ENCODE data around the gene PRR19. TPM values are rescaled to one million over a fixed set of nuclear protein-coding genes. Genes with fewer than 3 reads are reported as not detected.

The PRR19 gene
- total RNA-seq, 1 donor from 2014 or later, result not detected

DNA sequence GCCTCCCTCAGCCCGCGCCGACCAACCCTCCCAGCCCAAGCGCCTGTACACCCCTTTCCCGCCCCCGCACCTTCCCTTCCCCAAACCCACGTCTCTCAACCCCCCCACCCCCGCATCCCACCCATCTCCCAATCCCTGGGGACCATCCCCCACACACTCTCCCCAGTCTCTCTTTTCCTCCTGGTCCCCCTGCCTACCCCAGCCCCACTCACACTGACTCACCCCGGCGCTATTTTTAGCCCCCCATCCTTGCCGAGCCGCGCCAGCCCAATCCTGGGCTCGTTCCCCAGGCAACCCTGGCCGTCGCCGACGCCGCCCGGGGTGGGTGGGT lies 21.2 kb upstream of the PRR19 start:
- intact Hi-C loops (cut with DNase I), result loop anchor here (2.0 kb wide), 1 partner anchor 34 kb away; no protein-coding TSS in a partner anchor
- peak; percentile 63 for DNase-seq

DNA sequence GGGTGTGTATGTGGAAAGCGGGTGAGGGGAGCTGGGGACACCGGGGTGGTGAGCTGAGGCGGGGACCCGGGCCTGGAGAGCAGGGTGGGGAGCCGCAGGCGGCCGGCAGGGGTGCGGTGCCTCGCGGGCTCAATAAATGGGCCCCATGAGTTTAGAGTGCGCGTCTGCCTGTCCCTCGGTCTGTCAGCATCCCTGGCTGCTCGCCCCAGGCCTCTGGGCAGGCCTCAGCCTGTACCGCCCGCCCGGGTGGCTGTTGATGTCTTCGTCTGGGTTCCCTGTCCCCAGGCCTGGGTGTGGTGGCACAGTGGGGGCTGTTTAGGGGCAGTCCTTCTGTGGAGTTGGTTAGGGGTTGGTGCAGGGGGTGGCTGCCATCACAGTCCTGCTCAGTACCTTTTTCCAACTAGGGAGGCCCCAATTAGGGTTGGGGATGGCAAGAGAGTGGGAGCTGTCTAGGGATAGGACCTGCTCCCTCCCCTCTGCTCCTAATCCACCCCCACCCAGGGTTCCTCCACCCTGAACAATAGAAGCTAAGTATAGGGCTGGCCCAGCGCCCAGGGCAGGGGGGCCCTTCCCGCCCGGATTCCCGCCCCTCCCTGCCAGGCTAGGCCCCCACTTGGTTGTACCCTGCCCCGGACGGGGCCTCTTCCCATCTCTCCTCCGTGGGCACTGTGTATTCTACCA lies 20.6 kb upstream of the PRR19 start:
- DNase-seq (peak; percentile 80), ATAC-seq (ENCODE audit: poor library complexity) (no peak)
- intact Hi-C loops (cut with DNase I), result loop anchor here (2.0 kb wide), 1 partner anchor 34 kb away; no protein-coding TSS in a partner anchor

More for the DNA sequence above, 21.2 kb upstream of the PRR19 start:
- ATAC-seq (ENCODE audit: poor library complexity), result peak; percentile 24

DNA sequence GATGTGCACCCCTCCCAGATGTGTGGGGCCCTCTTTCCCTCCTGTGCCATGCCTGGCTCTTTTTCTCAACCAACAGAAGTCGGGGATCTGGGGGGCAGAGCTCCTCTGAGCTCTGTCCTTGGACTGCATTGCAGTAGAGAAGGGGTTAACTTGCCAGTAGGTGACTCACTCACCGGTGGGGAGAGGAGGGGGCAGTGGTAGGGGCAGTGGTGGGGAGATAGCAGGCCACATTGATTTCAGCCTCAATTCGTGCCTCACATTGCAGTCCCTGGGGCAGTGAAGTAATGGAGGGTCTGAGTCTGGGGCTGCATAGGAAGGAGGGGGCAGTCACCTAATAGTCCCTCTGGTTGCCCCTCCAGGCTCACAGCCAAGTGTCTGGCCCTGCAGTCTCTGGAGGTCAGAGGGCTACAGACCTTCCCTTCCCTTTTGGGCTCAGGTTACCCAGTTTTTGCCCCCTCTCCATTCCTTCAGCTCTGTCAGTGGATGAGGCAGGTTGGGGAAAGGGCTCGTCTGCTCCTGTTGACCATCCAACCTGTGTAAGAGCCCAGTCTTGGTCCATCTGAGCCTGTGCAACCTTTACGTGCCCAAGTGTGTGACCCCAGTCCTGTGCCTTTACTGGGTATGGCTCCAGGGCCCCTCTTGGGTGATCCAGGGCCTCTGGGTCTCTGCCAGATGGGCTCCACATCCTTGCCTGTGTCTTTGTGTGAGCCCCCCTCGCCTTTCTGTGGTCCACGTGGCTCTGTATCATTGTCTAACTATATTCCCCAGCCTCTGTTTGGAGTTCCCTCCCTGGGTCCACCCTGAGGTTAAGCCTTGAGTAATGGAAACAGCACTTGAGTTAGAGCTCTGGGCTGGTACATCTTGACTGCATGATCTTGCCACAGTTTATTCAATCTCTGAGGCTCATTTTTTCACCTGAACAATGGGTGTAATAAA lies 19.8 kb upstream of the PRR19 start:
- intact Hi-C loops (cut with DNase I), result loop anchor here (2.0 kb wide), 1 partner anchor 35 kb away; no protein-coding TSS in a partner anchor
- no peak for DNase-seq
- no peak for ATAC-seq (ENCODE audit: poor library complexity)

DNA sequence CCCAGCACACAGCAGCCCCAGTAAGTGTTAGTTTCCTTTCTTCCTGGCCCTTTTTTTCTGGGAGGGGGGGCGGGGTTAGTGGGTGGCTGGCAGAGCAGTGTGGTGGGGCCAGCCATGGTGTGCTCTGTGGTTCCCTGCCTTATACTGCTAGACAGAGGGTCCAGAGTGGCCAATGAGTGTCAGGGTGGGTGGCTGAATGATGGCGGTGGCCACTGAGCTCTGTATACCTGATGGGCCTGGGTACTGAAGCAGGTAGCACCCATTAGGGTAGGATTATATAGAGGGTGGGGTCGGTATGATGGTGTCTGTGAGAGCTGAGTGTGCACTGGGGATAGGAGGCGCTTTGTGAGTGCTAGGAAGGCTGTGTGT lies 19.1 kb upstream of the PRR19 start:
- intact Hi-C loops (cut with DNase I), result no loop called here
- DNase-seq (no peak), ATAC-seq (ENCODE audit: poor library complexity) (no peak)

DNA sequence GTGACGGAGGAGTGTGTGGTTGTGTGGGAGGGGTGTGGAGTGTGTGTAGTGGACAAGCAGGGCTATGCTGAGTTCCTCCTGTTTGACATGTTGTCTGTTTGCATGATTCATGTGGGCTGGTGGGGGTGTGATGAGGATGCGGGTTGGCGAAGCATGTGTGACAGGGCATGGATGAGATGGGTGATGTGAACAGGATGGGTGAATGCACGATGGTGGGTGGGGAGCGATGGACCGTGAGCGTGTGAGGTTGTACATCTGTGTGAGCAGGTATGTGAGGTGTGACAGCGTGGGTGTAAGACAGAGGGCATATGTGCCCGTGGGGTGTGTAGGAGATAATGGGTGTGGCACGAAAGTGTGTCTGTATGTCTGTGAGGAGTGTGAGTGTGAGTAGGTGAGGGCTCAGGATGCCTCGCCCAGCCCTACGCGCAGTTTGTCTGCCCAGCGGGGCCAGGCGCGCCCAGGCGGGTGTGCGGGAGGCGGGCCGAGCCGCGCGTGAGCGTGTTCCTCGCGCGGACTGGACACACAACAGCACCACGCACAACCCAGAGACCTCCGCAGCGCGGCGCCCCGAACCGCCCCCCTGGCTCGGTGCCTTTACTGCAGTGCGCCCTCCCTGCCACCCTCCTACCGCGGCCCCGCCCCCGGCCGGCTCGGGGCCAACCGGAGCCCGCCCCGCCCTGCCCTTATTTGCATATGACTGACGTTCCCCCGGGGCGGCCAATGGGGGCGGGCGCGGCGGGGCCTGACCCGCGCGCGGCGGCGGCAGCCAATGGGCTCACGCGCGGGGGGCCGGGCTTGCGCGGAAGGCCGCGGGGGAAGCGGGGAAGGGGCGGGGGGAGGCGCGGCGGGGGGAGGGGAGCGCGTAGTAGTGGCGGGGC lies 18.5 kb upstream of the PRR19 start:
- DNase-seq (peak; percentile 98), ATAC-seq (ENCODE audit: poor library complexity) (peak; percentile 74)
- intact Hi-C loops (cut with DNase I), result no loop called here

DNA sequence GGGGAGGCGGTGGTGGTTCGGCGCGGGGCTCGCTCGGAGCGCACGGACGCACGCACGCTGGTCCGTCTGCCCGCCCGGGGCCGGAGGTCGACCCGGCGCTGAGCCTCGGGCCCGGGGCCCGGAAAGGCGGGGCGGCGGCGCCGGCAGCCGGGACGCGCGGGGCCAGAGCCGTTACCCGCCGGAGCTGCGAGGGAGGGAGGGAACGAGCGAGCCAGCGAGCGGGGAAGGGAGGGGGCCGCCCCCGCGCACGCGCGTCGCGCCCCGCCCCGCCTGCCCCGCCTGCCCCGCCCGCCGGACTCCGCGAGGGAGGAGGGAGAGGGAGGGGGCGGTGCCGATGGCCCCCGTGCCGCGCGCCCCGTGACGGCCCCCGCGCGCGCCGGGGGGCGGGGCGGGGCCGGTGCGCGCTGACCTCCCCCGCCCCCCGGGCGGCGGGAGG lies 17.8 kb upstream of the PRR19 start:
- intact Hi-C loops (cut with DNase I), result no loop called here
- ATAC-seq (ENCODE audit: poor library complexity) (peak; percentile 23), DNase-seq (peak; percentile 87)

DNA sequence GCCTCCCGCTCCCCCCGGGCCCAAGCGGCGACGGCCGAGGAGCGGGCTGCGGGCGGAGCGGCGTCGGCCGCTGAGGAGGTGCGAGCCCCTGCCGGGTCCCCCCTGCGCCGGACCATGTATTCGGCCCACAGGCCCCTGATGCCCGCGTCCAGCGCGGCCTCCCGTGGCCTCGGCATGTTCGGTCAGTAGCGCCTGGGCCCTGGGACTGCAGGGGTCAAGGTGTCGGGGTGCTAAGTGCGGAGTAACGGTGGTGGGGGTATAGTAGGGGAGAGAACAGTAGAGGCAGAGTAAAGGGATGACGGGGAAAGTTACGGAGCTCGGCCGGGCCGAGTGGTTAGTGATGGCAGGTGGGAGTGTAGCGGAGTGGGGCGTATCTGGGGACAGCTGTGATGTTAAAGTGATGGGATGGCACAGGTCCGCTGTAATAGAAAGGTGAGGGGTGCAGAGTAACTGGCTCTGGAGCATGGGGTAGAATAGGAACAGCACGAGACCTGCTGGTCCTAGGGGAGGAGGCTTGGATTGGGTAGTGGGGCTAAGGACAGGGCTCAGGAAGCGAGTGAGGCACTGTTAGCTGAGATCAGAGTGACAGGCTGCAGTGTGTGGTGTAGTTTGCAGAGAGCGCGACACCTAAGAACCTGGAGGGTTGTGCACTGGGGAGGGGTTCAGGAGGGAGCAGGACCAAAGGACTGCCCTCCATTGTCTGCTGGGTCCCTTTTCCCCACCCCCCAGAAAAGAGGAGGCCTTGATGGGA lies 17.2 kb upstream of the PRR19 start:
- ATAC-seq (ENCODE audit: poor library complexity) (no peak), DNase-seq (peak; percentile 50)
- intact Hi-C loops (cut with DNase I), result no loop called here

DNA sequence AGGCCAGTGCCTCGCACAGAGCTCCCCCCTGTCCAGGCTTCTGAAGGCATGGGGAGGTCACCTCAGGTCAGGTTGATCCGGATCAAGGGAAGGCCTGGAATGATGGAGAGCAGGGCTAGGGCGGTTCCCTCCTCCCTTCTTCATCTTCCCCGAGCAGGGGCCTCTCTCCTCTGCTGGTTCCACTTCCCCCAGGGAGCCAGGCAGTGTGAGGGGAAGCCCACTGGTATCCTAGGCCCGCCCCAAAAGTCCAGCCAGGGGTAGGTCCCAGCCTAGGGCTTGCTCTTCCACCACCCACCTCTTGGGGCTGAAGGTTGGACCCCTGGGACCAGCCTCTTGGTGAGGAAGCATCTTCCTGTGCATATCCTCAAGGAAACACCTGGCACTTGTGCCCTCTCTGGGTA lies 16.4 kb upstream of the PRR19 start:
- ATAC-seq (ENCODE audit: poor library complexity) (no peak), DNase-seq (no peak)
- intact Hi-C loops (cut with DNase I), result no loop called here

DNA sequence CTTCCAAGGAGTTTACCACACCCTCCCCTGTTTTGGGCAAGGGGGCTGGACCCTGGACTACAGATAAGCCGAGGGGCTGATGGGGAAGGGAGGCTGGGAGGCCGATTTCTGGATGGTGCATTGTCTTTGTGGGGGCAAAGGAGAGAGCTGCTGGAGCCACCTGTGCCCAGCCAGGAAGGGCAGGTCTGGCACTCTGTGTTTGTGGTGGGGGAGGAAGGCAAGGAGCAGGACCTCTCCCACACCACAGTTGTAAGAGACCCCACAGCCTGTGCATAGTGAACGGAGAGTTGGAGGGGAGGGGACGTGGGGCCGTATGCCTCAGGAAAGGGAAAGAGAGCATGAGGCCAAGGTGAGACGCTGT lies 16.0 kb upstream of the PRR19 start:
- intact Hi-C loops (cut with DNase I), result no loop called here
- ATAC-seq (ENCODE audit: poor library complexity), result no peak
- DNase-seq, result no peak

DNA sequence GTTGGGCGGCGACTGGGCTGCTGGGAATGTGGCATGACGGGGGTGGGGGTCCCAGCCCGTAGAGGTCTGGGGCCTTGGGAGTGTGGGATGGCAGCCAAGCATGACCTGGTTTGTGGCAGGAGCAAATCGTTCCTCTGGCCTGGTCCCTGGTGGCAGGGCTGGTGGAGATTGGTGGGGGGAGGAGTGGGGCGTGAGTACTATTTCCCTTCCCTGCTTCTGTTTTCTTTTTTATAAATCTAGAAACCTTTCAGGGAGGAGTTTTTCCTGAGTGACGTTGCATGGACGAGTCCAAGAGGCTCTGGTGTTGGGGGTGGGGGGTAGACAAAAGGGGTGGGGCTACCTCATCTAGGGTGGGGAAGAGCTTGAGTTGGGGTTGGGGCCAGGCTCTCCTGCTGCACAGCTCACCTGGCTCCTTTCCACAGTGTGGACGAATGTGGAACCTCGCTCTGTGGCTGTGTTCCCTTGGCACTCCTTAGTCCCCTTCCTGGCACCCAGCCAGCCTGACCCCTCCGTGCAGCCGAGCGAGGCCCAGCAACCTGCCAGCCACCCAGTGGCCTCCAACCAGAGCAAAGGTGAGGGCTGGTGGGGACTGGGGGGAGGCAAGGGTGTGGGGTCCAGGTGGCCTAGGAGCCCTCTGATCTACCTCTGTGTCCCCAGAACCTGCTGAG lies 15.4 kb upstream of the PRR19 start:
- intact Hi-C loops (cut with DNase I), result no loop called here
- peak; percentile 64 for DNase-seq
- ATAC-seq (ENCODE audit: poor library complexity), result no peak

DNA sequence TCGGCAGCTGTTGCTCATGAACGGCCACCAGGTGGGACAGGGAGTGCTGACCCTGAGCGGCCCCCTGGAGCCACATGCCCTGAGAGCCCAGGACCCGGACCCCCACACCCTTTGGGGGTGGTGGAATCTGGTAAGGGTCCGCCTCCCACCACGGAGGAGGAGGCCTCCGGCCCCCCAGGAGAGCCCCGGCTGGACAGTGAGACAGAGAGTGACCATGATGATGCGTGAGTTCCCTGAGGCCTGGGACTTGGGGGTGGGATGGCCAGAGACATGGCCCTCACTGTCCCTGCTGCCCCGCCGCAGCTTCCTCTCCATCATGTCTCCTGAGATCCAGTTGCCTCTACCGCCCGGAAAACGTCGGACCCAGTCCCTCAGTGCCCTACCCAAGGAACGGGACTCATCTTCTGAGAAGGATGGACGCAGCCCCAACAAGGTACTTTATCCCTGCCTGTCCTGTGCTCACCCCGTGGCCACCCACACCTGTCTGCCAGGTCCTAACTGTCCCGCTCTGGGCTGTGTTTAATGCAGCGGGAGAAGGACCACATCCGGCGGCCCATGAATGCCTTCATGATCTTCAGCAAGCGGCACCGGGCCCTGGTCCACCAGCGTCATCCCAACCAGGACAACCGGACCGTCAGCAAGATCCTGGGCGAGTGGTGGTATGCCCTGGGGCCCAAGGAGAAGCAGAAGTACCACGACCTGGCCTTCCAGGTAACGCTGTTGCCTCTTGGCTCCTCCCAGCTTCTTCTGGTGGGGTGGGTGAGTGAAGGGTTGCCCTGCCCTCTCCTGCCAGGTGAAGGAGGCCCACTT lies 14.7 kb upstream of the PRR19 start:
- ATAC-seq (ENCODE audit: poor library complexity), result no peak
- intact Hi-C loops (cut with DNase I), result no loop called here
- DNase-seq, result peak; percentile 41

DNA sequence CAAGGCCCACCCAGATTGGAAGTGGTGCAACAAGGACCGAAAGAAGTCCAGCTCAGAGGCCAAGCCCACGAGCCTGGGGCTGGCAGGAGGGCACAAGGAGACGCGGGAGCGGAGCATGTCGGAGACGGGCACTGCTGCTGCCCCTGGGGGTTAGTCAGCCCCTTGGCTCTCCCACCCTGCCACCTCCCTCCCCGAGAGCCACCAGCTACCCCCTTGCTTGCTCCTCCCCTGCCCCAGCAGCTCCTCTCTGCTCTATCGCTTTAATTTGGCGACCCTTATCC lies 14.2 kb upstream of the PRR19 start:
- ATAC-seq (ENCODE audit: poor library complexity) (no peak), DNase-seq (no peak)
- intact Hi-C loops (cut with DNase I), result no loop called here

DNA sequence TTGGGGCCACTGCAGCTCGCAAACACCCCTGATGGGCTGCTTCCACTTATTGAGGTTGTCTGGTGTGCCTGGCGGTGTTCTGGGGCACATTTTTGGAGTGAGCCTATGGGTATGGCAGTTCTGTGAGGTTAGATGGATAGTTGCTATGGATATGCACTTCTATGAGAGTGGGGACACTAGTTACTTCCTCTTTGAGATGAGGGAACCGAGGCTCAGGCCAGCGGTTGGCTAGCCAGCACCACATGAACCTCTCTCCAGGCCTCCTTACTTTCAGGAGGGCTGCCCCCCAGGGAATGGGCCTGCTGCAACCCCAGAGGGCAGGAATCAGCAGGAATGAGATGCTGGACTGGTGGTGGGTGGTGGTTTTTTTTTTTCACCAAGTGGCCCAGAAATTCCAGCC lies 13.5 kb upstream of the PRR19 start:
- DNase-seq (no peak), ATAC-seq (ENCODE audit: poor library complexity) (no peak)
- intact Hi-C loops (cut with DNase I), result no loop called here

DNA sequence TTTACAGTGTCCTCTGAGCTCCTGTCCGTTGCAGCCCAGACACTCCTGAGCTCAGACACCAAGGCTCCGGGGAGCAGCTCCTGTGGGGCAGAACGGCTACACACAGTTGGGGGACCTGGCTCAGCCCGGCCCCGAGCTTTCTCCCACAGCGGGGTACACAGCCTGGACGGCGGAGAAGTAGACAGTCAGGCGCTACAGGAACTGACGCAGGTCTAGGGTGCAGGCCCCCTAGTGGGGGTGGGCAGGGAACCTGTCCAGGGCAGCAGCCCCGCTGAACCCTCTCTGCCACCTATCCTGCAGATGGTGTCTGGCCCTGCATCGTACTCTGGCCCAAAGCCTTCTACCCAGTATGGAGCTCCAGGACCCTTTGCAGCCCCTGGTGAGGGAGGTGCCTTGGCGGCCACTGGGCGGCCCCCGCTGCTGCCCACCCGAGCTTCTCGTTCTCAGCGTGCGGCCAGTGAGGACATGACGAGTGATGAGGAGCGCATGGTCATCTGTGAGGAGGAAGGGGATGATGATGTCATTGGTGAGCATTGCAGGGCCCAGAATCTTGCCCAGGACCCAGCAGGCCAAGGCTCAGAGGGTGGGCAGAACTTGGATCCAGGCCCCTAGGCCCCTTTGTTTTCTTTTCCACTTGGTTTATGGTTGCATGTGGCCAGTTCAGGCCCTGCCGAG lies 12.9 kb upstream of the PRR19 start:
- intact Hi-C loops (cut with DNase I), result no loop called here
- no peak for DNase-seq

DNA sequence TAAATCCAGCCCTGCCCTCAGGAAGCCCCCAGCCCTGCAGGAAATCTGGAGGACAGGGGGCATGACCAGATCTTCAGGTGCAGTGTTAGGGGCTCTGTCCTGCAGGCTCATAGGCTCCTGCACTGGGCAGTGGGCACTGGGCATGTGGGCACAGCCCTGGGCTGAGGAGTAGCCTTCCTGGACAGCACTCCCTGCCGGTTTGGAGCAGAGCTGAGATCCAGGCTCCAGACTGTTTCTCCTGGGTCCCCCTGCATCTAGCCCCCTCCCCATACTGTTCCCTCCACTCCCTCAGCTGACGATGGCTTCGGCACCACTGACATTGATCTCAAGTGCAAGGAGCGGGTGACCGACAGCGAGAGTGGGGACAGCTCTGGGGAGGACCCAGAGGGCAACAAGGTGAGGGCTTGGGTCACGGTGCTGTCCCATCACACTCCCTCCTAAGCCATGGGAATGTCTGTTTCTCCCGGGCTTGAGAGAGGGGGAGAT lies 12.3 kb upstream of the PRR19 start:
- ATAC-seq (ENCODE audit: poor library complexity), result no peak
- intact Hi-C loops (cut with DNase I), result no loop called here
- DNase-seq, result no peak

More for the DNA sequence above, 12.9 kb upstream of the PRR19 start:
- no peak for ATAC-seq (ENCODE audit: poor library complexity)

DNA sequence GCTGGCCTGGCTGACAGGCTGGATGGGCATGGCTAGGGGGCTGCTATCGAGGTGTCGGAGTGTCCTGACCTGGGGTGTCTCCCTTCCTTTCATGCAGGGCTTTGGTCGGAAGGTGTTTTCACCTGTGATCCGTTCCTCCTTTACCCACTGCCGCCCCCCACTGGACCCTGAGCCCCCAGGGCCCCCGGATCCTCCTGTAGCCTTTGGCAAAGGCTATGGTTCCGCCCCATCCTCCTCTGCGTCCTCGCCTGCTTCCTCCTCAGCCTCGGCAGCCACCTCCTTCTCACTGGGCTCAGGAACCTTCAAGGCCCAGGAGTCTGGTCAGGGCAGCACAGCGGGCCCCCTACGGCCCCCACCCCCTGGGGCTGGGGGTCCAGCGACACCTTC lies 11.8 kb upstream of the PRR19 start:
- DNase-seq, result no peak
- ATAC-seq (ENCODE audit: poor library complexity), result no peak
- intact Hi-C loops (cut with DNase I), result no loop called here
